Measurements from ENCODE around the gene DCLK2. TPM values are rescaled to one million over a fixed set of nuclear protein-coding genes. Genes with fewer than 3 reads are reported as not detected.

The DCLK2 gene
- total RNA-seq, 1 donor from 2014 or later = 14.0 TPM

DNA sequence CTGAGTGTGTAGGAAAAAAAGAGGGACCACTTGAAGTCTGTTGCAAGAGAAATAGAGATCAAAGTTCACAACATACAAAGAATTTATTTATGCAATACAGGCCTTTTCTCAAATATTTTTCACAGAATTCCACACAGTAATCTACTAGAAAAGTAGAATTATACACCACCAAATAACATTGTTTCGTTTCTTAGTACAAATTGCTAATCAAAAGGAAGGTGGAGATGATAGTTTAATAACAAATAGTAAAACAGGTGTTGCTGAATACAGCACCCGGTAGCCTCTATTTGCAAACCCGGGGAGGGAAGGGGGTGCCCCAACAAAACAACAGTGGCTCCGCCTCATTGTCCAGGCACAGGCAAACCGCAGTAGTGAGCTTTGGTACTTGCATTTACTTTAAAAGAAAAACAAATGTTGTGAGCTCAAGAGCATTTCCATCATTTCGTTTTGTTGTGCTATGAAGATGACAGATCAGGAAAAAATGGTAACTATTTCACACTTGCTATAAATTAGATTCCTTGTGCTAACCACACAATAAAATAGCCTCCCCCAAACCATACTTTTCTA lies 186.4 kb downstream of the DCLK2 start:
- no peak for DNase-seq (ENCODE audit: low spot score)

DNA sequence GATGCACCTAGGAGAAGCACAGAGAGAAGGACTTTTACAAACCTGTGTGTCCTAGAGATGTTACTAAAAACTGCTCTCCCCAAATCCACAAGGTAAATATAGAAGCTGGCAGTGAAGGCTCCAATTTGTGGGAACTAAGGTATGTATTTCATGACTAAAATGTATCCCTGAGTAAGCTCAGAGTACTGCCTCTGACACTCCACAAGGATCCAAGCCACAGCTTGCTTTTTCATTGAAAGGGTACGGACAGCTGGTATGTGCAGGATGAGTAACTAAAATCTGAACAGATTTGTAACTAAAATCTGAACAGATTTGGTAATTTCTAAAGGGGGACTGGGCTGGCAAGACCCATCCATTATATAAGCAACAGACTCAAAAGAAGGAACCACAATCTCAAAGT lies 187.6 kb downstream of the DCLK2 start:
- DNase-seq (ENCODE audit: low spot score) = no peak

DNA sequence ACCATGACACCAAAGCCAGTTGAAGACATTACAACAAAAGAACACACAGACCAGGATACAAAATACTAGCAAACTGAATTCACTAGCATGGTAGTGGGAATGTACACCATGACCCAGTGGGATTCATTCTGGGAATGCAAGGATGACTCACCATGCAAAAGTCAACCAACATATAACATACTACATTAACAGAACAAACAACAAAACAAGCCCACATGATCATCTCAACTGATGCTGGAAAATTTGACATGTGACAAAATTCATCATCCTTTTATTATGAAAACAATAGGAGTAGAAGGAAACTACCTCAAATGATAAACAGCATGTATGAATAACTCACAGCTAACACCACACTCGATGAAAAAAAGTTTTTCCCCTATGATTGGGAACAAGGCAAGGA lies 190.2 kb downstream of the DCLK2 start:
- DNase-seq (ENCODE audit: low spot score) = no peak

DNA sequence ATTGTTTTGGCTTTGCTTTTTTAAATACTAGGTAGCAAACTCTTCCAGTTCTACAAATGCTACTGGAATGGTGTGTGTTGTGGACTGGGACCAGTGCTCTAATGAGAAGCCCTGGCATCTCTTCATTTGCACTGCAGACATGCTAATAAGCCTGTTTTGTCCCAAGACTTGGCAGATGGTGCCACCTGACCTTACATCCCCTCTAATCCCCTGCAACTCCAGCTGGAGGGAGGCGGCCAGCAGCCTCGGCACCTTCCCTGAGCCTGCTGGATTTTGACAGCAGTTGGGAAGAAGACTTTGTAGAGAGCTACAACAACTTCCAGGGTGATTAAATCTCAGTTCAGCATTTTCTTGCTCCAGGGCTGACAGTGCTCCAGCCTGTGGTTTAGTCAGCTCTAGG lies 200.0 kb downstream of the DCLK2 start:
- no peak for DNase-seq (ENCODE audit: low spot score)

DNA sequence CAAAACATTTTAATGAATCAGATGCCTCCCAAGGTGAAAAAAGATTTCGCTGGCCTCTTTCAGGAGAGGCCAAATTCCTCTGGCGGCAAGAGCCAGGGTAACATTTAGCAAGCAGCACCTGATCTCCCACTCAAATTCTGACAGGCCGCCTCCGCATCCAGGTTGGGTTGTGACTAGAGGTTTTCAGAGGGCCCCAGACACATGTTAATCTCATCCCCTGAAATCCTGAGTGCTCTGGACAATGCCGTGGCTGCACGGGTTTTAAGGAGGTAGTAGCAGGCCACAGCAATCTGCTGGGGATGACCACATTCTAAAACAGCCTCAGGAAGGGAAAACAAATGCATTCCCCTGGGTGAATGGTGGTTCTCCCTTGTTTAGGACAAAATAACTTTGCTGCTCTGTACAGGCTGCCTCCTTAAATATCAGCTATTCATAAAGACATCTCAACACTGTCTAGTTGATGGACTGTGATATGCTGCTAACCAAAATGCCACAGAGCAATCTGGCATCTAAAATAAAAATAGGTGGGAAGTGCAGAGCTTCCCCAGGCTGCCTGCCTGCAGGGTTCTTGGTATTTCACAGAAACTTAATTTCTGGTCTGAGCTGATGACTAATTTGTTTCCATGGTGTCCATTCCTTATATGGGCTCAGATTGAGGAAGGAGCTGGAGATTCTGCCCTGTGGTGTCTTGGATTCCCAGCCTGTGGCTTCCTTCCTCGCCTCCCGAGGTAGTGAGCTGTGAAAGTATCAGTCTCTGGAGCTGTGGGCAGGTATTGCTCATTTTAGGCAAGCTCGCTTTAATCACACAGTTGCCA lies 202.0 kb downstream of the DCLK2 start:
- DNase-seq (ENCODE audit: low spot score) = no peak

DNA sequence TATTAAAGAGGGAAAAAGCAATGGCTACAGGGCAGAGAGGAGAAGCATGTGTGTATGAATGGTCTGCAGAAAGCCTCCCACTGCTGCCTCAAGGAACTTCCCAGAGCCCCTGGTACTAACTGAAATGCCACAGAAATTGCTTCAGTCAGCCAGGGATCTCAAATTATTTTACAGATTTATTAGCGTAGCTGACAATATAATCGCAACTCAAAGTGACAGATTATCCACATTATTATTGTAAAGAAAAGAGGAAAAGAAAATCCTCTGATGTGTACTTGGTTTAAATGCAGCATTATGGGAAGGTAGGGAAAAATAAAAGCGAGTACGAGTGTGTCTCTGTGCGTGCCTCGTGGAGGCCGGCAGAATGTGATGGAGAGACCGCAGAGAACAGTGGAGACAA lies 202.7 kb downstream of the DCLK2 start:
- no peak for DNase-seq (ENCODE audit: low spot score)

DNA sequence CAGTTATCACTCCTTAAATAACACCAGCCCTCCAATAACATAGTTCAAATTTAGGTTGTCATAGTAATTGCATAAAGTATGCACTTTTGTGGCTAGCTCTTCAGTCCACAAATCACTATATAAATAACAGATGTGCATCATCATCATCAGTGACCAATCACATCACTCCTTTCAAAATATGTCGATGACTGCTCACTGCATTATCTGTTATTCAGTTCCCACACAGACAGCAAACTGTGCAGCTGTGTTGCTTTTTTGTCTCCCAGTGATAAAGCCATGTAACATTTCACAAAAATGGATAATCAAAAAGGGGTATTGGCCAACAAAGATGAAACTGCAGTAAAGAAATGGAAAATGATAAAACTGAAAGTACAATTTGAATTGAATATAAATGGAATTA lies 205.4 kb downstream of the DCLK2 start:
- DNase-seq (ENCODE audit: low spot score) = no peak

DNA sequence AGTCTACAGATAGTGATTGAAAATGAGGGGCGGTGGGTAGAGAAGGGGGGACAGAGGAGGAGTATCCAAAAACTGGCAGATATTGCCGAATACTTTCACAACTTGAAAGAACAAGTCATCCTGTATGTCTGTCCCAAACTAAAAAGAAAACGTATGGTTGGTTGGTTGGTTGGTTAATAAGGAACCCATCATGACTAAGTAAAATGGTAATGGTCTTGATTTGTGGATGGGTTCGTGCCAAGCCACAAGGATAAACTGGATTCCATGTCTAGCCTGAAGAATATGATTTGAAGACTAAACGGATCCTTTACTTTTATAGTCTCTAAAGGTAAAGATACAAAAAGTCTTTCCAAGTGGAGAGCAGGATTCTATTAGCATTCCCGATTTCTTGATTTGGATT lies 208.4 kb downstream of the DCLK2 start:
- DNase-seq (ENCODE audit: low spot score) = no peak

DNA sequence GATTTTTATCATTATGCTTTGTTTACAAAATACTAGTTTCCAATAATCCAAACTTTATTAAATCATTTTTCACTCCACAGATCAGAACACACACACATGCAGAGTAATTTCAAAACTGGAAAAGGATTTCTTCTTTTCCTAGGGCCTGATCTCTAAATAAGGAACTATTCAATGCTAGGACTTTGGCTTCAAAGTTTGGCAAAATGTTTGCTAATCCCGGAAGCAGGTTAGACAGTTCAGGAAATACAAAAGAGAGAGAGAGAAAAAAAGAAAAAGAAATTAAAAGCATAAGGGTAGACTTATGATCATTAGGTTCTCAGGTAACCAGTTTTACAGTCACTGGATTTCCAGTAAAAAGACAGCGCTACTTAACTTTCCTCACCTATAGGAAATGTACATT lies 211.0 kb downstream of the DCLK2 start:
- DNase-seq (ENCODE audit: low spot score) = no peak

DNA sequence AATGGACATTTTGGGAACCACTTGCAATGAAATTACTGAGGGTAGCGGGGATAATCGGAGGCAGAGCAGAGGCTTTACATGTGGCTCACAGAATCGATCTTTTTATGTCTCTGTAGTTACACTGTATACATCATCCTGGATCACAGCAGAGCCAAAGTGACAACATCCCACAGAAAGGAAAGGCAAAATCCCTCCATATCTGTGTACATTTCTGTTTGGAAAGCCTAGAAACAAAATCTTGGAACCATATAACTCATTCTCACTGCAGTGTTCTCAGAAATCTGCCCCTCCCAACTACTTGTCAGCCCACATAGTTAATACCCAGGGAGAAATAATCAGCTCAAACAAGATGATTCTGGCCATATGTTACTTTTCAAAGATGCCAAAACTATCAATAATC lies 211.6 kb downstream of the DCLK2 start:
- no peak for DNase-seq (ENCODE audit: low spot score)

DNA sequence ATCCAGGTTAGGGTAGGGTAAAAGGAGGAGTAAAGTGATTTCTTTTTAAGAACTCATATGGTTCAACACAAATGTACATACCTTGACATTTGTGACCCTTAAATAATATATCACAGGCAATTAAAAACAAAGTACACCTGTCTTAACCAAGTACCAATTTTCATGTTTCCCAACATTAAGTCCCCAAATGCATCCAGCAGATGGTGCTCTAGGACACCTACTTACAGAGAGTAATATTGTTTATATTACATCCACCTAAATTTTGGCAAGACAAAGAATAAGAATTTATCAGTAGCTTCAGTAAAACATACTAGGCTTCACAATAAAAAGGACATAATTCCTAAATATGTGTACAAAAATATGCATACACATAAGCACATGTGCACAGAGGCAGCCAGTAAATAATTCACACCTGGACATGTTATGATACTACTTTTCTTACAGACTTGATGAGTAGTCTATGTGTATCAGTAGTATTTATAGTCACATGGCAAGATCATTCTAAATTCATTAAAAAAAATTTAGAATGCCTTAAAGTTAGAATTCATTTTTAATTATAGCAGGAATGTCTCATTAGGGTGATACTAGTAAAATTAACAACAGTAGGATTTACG lies 219.7 kb downstream of the DCLK2 start:
- peak; percentile 25 for DNase-seq (ENCODE audit: low spot score)

DNA sequence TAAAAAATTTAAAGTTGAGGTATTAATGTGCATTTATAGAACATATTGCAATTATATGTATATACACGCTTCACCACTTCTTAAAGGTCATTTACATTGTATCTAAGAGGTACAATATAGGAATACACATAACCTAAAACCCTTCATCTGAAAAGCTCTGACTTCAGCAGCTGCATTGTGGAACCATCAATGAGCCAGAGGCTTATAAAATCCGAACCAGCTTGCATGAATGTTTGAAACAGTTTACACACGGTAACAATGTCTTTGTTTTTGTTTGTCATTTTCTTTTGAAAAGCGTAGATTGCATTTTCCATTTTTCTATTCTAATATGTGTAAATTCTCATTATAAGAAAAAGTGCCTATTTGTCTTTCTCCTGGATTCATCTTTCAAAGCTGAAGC lies 221.6 kb downstream of the DCLK2 start:
- no peak for DNase-seq (ENCODE audit: low spot score)

DNA sequence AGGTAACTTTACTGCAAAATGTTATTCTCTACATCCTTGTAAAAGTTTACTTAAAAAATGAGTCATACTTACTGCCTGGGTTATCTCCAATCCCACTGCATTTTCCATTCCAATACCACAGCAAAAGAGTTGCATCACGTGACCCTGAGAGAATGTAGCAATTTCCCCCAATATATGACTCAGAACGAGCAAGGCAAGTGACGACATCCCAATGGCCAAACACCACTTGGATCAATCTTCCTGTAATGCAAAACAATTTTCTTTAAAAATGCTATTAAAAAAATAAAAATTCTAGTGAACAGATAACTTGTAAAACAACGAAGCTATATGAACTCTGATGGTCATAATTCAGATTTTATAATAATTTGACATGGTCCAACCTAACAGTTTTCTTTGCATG lies 224.3 kb downstream of the DCLK2 start:
- DNase-seq (ENCODE audit: low spot score) = no peak

DNA sequence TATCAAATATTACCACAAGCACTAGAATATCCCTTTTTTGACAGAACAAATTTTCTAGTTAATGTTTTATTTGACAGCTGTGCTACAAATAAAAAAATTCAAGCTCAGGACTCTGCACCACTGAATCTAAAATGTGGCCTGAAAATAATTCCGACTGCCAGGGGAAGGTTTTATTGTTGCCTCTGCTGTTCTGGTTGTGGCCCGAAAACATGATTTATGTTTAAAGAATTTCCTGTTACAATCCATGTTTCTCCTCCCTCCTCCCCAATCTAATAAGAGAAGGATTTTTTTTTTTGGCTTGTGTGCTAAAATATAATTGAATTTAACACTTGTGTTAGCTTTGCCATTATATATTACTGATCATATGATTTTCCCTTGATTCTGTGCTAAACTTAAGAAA lies 227.8 kb downstream of the DCLK2 start:
- DNase-seq (ENCODE audit: low spot score) = no peak

DNA sequence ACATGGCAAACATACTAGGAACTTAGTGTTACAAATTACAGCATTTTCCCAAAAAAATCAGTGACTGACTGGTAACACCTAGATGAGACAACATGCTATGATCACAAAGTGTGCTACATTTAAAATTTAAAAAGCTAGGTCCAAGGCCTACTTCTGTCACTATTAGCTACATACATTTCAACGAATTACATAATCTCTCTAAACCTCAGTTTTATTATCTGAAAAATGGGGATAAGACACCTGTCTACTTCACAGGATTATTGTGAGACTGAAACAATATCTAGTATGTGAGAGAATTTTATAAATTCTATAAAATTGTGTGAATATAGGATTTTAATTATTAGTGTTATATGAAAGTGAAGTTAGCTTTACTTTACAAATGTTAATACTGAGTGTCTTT lies 228.5 kb downstream of the DCLK2 start:
- DNase-seq (ENCODE audit: low spot score) = no peak
